DND-41 (cell line): ENCODE results near the gene CYP4F3.

Experiments
- ATAC-seq: fragments of 200-7000 bp; cut with Tn5 transposase; 3 replicates; pipeline ENCODE4 v1.9.1; 2021; ENCODE audit warnings: low read depth; ENCODE audit not compliant: insufficient read depth
- DNase-seq: peaks from one replicate; pipeline ENCODE4 v3.0.0-alpha.2; 2020
- H2AFZ ChIP-seq: 2 replicates; pipeline ENCODE4 v1.6.0; 2012; ENCODE audit warnings: low read depth, low read length
- H3K27ac ChIP-seq: 2 replicates; pipeline ENCODE4 v1.5.1; 2012; ENCODE audit warnings: low read length, inconsistent platforms
- H3K27me3 ChIP-seq: fragments of 200-600 bp; sonication (generic); 2 replicates; pipeline ENCODE4 v1.6.0; 2012; ENCODE audit warnings: low read length, mild to moderate bottlenecking, inconsistent platforms; ENCODE audit not compliant: insufficient read depth, poor library complexity
- H3K36me3 ChIP-seq: 2 replicates; pipeline ENCODE4 v1.5.1; 2012; ENCODE audit warnings: low read length, inconsistent platforms; ENCODE audit not compliant: insufficient read depth
- H3K4me1 ChIP-seq: 2 replicates; pipeline ENCODE4 v1.5.1; 2012; ENCODE audit warnings: mild to moderate bottlenecking, low read length; ENCODE audit not compliant: insufficient read depth
- H3K4me2 ChIP-seq: 2 replicates; pipeline ENCODE4 v1.6.0; 2012; ENCODE audit warnings: mild to moderate bottlenecking, moderate library complexity, low read length, inconsistent platforms; ENCODE audit not compliant: insufficient read depth
- H3K4me3 ChIP-seq, 2 experiments: fragments of 200-600 bp in 1 of 2; shearing (Covaris generic) in 1 of 2; 2 replicates each; pipeline ENCODE4 v1.5.1; 2012 to 2016; ENCODE audit warnings: inconsistent platforms in 2 of 2, low read length in 2 of 2, mild to moderate bottlenecking in 2 of 2, low read depth in 1 of 2, moderate library complexity in 1 of 2
- H3K79me2 ChIP-seq: 2 replicates; pipeline ENCODE4 v1.6.0; 2012; ENCODE audit warnings: low read length, inconsistent platforms; ENCODE audit not compliant: insufficient read depth
- H3K9ac ChIP-seq: 2 replicates; pipeline ENCODE4 v1.6.0; 2012; ENCODE audit warnings: low read depth, mild to moderate bottlenecking, inconsistent platforms, low read length, moderate library complexity
- H3K9me3 ChIP-seq: 2 replicates; pipeline ENCODE4 v1.5.1; 2012; ENCODE audit warnings: low read length, moderate library complexity, mild to moderate bottlenecking, inconsistent platforms; ENCODE audit not compliant: insufficient read depth, severe bottlenecking
- H4K20me1 ChIP-seq: 2 replicates; pipeline ENCODE4 v1.6.0; 2012; ENCODE audit warnings: low read length; ENCODE audit not compliant: insufficient read depth
- CTCF ChIP-seq: IDR thresholded peaks from 2 replicates; pipeline ENCODE4 v1.5.1; 2012; ENCODE audit warnings: borderline replicate concordance, low read length, moderate library complexity, mild to moderate bottlenecking; ENCODE audit not compliant: poor library complexity, severe bottlenecking; ENCODE audit errors: extremely low read depth
- EZH2 ChIP-seq: IDR thresholded peaks from 3 replicates; pipeline ENCODE4 v1.6.1; 2012; ENCODE audit warnings: borderline replicate concordance, low read depth, mild to moderate bottlenecking, moderate library complexity, low read length, inconsistent platforms; ENCODE audit not compliant: severe bottlenecking

The CYP4F3 gene

GRCh38 chr19:15671891-15672579, 31.3 kb downstream of the CYP4F3 start:
- TF ChIP-seq CTCF (no peak), EZH2 (no peak)
- H3K79me2 ChIP-seq: no peaks in the 10 kb centered on the region
- no peaks in the 10 kb centered on the region for H3K4me1 ChIP-seq
- DNase-seq (no peak), ATAC-seq (no peak)
- H3K36me3 ChIP-seq: no peaks in the 10 kb centered on the region
- no peaks in the 10 kb centered on the region for H3K27me3 ChIP-seq
- no peak overlapping the region for H2AFZ ChIP-seq
- no peak overlapping the region for H3K4me2 ChIP-seq
- H3K9me3 ChIP-seq: no peaks in the 10 kb centered on the region
- H4K20me1 ChIP-seq: no peaks in the 10 kb centered on the region
- H3K4me3 ChIP-seq: no peak overlapping the region
- H3K9ac ChIP-seq: no peak overlapping the region
- no peak overlapping the region for H3K27ac ChIP-seq

GRCh38 chr19:15672580-15673175, 32.0 kb downstream of the CYP4F3 start, which contains the start of gene CYP4F12:
TSS of gene CYP4F12 (plus strand) at chr19:15673087. CDS start at chr19:15673530, 443 bp downstream.
- Histone ChIP-seq H3K27me3 (no peaks in the 10 kb centered on the region), H3K4me2 (no peak within 1 kb of the TSS), H3K4me1 (no peaks in the 10 kb centered on the region), H3K9me3 (no peaks in the 10 kb centered on the region), H2AFZ (no peak within 1 kb of the TSS), H3K27ac (no peak within 1 kb of the TSS), H3K4me3 (no peak within 1 kb of the TSS), H3K36me3 (no peaks in the 10 kb centered on the region), H4K20me1 (no peaks in the 10 kb centered on the region), H3K9ac (no peak within 1 kb of the TSS), H3K79me2 (no peaks in the 10 kb centered on the region)
- ATAC-seq (peak; percentile 47; the same call in 1 of the 3 replicates), DNase-seq (peak; percentile 31)
- no peak for TF ChIP-seq EZH2
- TF ChIP-seq CTCF: no peak

- ATAC-seq (no peak), DNase-seq (no peak)
- Histone ChIP-seq H3K79me2 (no peaks in the 10 kb centered on the region), H3K27ac (no peak overlapping the region), H3K9me3 (no peaks in the 10 kb centered on the region), H3K4me1 (no peaks in the 10 kb centered on the region), H3K4me2 (no peak overlapping the region), H3K9ac (no peak overlapping the region), H3K36me3 (no peaks in the 10 kb centered on the region), H4K20me1 (no peaks in the 10 kb centered on the region), H3K4me3 (no peak overlapping the region), H2AFZ (no peak overlapping the region), H3K27me3 (no peaks in the 10 kb centered on the region)
- no peak for TF ChIP-seq EZH2
- TF ChIP-seq CTCF: no peak
Measured at GRCh38 chr19:15673176-15673654, 32.5 kb downstream of the CYP4F3 start.
